GM19438 (cell line): ENCODE data around the gene WDR73.
A peak's percentile ranks its signal among the peaks of the same experiment; 100 is the strongest.

ENCODE experiments used
- ATAC-seq: cut with Tn5 transposase; IDR thresholded peaks from one replicate; pipeline ENCODE4 v1.9.1; 2021; ENCODE audit warnings: low read depth; ENCODE audit not compliant: unreplicated experiment

Gene WDR73

GRCh38 chr15:84621358-84621979 lies 32.6 kb downstream of the WDR73 start:
- ATAC-seq: no peak

- no peak for ATAC-seq
Measured at GRCh38 chr15:84620626-84621025, 33.5 kb downstream of the WDR73 start.

DNA sequence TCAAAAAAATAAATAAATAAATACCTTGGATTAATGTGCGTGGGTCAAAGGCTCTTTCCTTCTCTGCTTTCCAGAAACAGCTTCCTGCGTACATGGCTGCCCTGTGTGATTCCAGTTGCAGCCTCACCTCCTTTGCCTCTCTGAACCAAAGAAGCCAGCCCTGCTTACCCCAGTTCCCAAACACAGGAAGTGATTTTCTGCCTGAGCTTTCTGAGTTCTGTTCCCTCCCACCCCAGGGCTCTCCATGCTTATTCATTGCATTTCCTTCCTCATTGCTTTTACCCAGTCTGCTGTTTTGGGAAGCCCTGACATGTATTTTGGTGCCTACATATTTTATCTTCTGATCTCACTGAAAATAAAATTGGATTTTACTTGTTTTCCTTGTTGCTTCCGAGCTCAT lies 37.8 kb downstream of the WDR73 start:
- ATAC-seq: no peak

GRCh38 chr15:84611631-84612030 lies 42.5 kb downstream of the WDR73 start:
- ATAC-seq: no peak

- no peak for ATAC-seq
Measured at GRCh38 chr15:84609818-84610525, 44.1 kb downstream of the WDR73 start.

GRCh38 chr15:84608707-84609284 lies 45.3 kb downstream of the WDR73 start:
- no peak for ATAC-seq

- ATAC-seq: no peak
Measured at GRCh38 chr15:84606653-84607120, 47.4 kb downstream of the WDR73 start.

DNA sequence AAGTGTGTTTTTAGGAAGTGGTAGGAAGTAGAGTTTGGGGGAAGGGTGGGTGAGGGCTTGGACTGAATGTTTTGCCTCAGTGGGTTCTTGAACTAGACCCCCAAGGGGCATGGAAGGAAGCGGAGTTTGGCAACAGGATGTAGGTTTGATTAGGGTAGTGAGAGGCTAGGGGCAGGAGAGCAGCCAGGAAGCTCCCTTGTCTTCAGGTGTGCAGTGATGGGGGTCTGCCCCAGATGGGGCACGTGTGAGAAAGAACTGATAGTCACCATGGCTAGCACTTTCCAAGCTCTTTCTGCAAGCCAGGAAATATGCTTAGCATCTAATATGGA lies 48.6 kb downstream of the WDR73 start:
- no peak for ATAC-seq

GRCh38 chr15:84604826-84605553 lies 49.1 kb downstream of the WDR73 start:
- ATAC-seq: no peak

- no peak for ATAC-seq
Measured at GRCh38 chr15:84603630-84604379, 50.3 kb downstream of the WDR73 start.

- ATAC-seq: no peak
Measured at GRCh38 chr15:84601555-84601838, 52.6 kb downstream of the WDR73 start.

GRCh38 chr15:84600687-84601554 lies 53.2 kb downstream of the WDR73 start, which contains the start of gene ZSCAN2:
ZSCAN2 (plus strand) TSS chr15:84601009; CDS start chr15:84603928, 2,919 bp downstream.
- ATAC-seq: peak; percentile 89

DNA sequence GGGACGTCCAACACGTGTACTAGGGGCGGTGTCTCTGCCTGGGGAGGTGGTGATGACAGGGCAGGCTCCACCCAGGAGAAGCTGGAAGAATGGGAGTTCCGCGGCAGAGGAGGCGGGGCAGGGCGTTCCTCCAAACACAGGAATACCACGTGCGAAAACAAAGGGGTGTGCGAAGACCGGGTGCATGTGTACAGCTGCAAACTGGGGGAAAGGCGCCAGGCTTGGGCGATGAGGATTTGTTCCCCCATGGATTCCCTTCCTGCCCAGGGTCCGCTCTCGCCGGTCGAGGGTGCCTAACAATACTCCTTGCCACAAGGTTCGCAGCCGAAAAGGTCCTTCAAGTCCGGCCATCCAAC lies 53.8 kb downstream of the WDR73 start:
- ATAC-seq: peak; percentile 6

DNA sequence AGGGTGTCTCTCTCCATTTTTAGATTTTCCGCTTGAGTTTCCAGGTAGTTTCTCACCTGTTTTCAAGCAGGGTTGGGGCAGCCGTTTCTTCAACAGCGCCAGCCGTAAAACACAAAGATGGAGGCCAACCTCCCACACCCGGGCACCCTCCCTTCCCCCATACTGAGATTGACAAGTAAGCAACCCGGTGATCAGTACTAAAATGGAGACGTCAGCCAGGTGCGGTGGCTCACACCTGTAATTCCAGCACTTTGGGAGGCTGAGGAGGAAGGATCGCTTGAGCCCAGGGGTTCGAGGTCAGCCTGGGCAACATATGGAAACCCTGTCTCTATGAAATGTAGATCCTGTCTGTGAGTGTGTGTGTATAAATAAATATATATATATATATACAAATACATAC lies 54.2 kb downstream of the WDR73 start:
- no peak for ATAC-seq

DNA sequence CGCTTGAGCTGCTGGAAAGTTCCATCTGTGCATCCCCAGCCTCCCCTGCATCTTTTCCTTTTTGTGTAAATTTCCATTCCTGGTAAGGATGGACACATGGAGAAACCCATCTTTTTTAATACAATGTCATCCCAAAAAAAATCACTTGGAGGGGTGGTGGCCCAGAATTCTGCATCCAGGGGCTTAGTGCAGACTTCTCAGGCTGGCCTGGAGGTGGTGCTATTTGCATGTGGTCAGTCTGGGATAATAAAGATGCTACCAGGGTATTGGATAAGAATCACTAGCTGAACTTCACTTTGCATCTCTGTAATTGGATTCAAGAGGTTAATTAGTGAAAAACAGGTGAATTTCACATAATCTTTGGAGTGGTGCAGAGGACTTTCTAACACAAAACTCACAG lies 55.1 kb downstream of the WDR73 start:
- no peak for ATAC-seq

- ATAC-seq: peak; percentile 33
Measured at GRCh38 chr15:84598250-84598649, 55.8 kb downstream of the WDR73 start.

GRCh38 chr15:84597296-84597695 lies 56.8 kb downstream of the WDR73 start:
- ATAC-seq: no peak

DNA sequence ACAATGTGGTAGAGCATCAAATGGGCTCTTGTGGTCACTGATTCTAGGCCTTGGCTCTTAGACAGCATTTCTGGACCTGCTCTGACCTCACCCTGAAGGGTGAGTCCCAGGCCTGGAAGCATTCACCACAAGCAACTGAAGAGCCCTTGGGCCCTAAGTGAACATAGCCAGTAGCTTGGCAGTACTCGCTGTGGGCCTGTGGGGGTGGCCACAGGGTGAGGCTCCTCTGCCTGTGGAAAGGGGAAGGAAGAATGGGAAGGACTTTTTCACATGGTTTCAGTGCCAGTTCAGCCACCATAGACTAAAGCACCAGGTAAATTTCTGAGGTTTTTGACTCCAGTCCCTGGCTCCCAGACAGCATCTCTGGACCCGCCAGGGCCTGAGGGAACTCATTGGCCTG lies 58.4 kb downstream of the WDR73 start:
- no peak for ATAC-seq

- no peak for ATAC-seq
Measured at GRCh38 chr15:84594617-84595290, 59.3 kb downstream of the WDR73 start.
